ENCODE data around the gene SORD.
"Not testable (repeated sequence)": the region's sequence is repeated elsewhere in the genome, so short reads cannot be mapped to it uniquely, and the experiment has no call there.

Gene SORD

DNA sequence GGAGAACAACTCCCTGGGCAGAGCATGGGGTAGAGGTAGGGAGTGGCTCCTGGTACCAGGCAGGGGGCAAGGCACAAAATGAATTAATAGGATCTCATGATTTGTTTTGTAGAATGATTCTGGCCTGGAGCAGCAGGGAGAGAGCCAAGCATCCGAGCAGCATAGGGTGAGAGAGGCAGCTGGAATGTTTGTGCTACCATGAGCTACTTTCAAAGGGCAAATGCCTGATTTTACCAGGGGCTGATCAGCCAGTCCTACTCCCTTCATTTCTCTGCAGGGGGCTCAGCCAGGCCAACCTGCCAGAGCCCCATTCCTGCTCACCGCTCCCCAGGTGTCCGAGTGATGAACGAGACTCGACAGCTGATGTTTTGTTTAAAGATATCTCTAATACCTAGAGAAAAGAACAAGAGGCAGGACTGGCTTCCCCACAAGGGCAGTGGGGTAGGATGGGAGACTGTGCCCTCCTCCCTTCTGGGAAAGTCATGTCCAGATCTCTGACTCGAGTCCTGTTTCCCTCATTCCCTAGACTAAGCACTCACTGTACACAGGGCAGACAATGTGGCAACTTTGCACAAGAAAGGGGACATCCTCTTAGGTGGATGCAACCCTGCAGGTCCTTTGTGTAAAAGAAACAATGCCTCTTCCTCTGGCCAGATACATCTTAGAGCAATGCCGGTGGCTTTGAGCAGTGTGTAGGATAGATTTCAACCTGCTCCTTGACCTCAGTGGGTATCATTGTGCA is 78.1 kb downstream of the SORD start:
- DNase-seq = no peak

- no peak for DNase-seq
These were observed 78.8 kb downstream of the SORD start for GRCh38 chr15:45101749-45102148.

- no peak for DNase-seq
These were observed 79.2 kb downstream of the SORD start for GRCh38 chr15:45102226-45102625.

- not testable (repeated sequence) for DNase-seq
These were observed 81.2 kb downstream of the SORD start for GRCh38 chr15:45104170-45104569.

DNA sequence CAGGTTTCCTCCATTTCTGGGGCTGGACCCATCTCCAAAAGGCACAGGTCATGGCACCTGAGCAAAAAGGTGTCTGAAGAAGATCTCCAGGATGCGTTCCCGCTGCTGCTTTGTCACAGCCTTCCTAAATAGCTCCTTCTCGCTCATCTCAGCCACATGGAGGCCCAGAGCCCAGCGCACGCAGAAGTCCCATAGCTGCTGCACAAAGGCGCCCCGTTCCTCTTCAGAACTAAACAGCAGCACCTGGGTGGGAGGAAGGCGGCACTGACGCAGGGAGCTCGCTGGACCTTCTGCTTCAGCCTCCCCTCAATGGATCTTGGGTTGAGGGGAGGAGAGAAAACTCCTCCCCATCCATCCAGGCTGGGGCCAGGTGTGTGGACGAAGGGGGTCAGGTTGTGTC is 82.6 kb downstream of the SORD start:
- no peak for DNase-seq

GRCh38 chr15:45106002-45106790 is 83.2 kb downstream of the SORD start:
- DNase-seq = no peak

GRCh38 chr15:45107941-45108630 is 85.1 kb downstream of the SORD start:
- no peak for DNase-seq

DNA sequence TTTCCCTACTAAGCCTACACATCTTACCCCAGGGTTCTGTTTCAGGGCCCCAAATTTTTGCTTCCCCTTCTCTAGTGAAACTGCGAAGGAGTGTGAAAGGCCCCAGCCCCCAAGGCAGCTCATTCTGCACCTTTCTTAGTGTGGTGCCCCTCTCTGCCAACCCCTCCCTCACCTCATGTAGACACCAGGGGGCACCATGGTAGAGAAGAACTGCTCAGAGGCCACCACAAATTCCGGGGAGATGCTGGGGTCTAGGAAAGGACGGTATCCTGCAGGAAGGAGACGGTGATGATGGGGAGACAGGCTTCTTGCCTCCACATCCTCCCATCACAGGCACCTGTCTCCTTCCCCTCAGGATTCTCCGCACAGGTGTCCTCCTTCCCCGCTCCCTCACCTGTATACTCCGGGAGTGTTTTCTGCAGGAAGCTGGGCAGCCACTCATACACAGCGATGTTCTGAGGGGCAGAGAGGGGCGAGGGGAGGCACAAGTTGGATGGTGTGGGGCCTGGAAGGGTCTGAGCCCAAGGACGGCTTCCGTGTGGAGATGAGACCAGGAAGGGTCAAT is 87.3 kb downstream of the SORD start:
- DNase-seq = no peak

GRCh38 chr15:45111390-45112142 is 88.6 kb downstream of the SORD start:
- DNase-seq = no peak

DNA sequence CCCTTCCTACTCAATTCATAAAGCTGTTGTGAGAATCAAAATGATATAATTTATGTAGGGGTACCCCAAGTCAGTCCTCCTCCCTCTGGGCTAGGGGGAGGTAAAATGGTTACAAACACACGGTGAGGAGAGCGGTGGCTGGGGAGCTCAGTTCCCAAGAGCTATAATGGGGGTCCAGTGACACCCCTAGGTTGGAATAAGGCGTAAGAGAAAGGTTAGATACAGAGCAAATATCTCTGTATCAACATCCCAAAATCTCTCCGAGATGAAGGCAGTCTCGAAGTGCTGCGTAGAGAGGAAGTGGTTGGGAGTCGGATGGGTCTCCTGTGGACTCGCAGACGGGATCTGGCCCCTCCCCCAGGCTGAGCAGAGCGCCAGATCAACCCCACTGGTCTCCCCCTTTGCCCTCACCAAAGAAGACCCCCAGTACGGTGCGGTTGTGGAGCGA is 89.2 kb downstream of the SORD start:
- DNase-seq = no peak

GRCh38 chr15:45112591-45113379 is 89.8 kb downstream of the SORD start:
- no peak for DNase-seq

GRCh38 chr15:45113380-45113990 is 90.5 kb downstream of the SORD start:
- no peak for DNase-seq

- no peak for DNase-seq
These were observed 91.2 kb downstream of the SORD start, which contains the start of the genes DUOX2 and DUOXA2 for GRCh38 chr15:45114076-45114750. DUOX2 (minus strand) TSS chr15:45114172; CDS start chr15:45113411, 761 bp downstream. DUOXA2 (plus strand) TSS chr15:45114326; CDS start chr15:45114606, 280 bp downstream.

- no peak for DNase-seq
These were observed 91.7 kb downstream of the SORD start for GRCh38 chr15:45114751-45115085.

GRCh38 chr15:45115312-45115820 is 92.4 kb downstream of the SORD start:
- DNase-seq = no peak

DNA sequence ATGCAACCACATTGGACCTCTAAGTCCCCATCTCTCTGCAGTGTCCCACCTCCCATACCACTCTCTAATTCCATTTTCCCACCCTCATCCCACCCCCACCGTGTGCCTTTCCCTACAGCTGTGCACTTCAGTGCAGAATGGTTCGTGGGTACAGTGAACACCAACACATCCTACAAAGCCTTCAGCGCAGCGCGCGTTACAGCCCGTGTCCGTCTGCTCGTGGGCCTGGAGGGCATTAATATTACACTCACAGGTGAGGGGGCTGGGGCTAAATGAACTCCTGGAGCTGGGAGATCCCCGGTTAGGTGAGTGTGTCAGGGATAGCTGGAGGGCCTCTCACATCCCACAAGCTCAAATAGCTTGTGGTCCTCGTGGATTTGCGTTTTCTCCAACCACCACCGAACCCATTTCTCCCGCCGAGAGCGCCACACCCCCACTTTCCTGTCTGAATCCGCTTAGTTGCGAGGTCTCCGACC is 93.0 kb downstream of the SORD start:
- no peak for DNase-seq

GRCh38 chr15:45116482-45117307 is 93.7 kb downstream of the SORD start:
- no peak for DNase-seq

GRCh38 chr15:45117308-45118130 is 94.5 kb downstream of the SORD start:
- no peak for DNase-seq

All from NCI-H2107 (cell line).